Measurements from ENCODE around the gene BCKDHB. TPM values are rescaled to one million over a fixed set of nuclear protein-coding genes. Genes with fewer than 3 reads are reported as not detected.
A peak's percentile ranks its signal among the peaks of the same experiment; 100 is the strongest.

BCKDHB gene
- total and polyA plus RNA-seq, 12 donors, result 6.4 to 33.9 (median 18.9) TPM

GRCh38 chr6:80226699-80227098 is 120.2 kb downstream of the BCKDHB start:
- no peak overlapping the region for H3K4me3 ChIP-seq
- H3K36me3 ChIP-seq (replicated peaks in 1 of 2), result no peaks in the 10 kb centered on the region
- H3K27me3 ChIP-seq, result no peaks in the 10 kb centered on the region
- 69 to 77% (median 72%) methylated on average over 5 of the region's 5 CpGs for WGBS, 4 donors
- no peaks in the 10 kb centered on the region for H3K9me3 ChIP-seq (replicated peaks in 1 of 3)
- no peak for TF ChIP-seq POLR2A (IDR thresholded peaks at IDR 0.05)
- intact Hi-C loops (cut with DNase I), result no loop called here
- H3K4me1 ChIP-seq (replicated peaks in 1 of 2), result peaks cover 0 to 5% of the 10 kb centered on the region in 2 donors
- no peak overlapping the region for H3K27ac ChIP-seq
- DNase-seq, result peak; percentile 26 to 59 (median 54)

- Histone ChIP-seq H3K9me3 (replicated peaks in 1 of 3) (no peaks in the 10 kb centered on the region), H3K4me3 (no peak overlapping the region), H3K27me3 (no peaks in the 10 kb centered on the region), H3K36me3 (replicated peaks in 1 of 2) (no peaks in the 10 kb centered on the region), H3K4me1 (replicated peaks in 1 of 2) (peaks cover 0 to 5% of the 10 kb centered on the region in 2 donors), H3K27ac (no peak overlapping the region)
- WGBS, 4 donors, result 82 to 94% (median 86%) methylated on average over 2 of the region's 2 CpGs
- TF ChIP-seq POLR2A (IDR thresholded peaks at IDR 0.05), result no peak
- no peak for TF ChIP-seq CTCF (IDR thresholded peaks at IDR 0.05)
- intact Hi-C loops (cut with DNase I), result no loop called here
- no peak for DNase-seq
Measured at GRCh38 chr6:80227545-80228105, 121.2 kb downstream of the BCKDHB start.

- TF ChIP-seq POLR2A (IDR thresholded peaks at IDR 0.05) (no peak), CTCF (IDR thresholded peaks at IDR 0.05) (no peak)
- intact Hi-C loops (cut with DNase I), result no loop called here
- Histone ChIP-seq H3K36me3 (replicated peaks in 1 of 2) (no peaks in the 10 kb centered on the region), H3K27ac (no peak overlapping the region), H3K4me1 (replicated peaks in 1 of 2) (no peaks in the 10 kb centered on the region), H3K4me3 (no peak overlapping the region), H3K27me3 (no peaks in the 10 kb centered on the region), H3K9me3 (replicated peaks in 1 of 3) (no peaks in the 10 kb centered on the region)
- 84 to 90% (median 86%) methylated on average over 1 of the region's 1 CpG for WGBS, 4 donors
- no peak for DNase-seq
Measured at GRCh38 chr6:80233262-80233661, 126.8 kb downstream of the BCKDHB start.

- no peak for TF ChIP-seq POLR2A (IDR thresholded peaks at IDR 0.05)
- no peak for TF ChIP-seq CTCF (IDR thresholded peaks at IDR 0.05)
- Histone ChIP-seq H3K36me3 (replicated peaks in 1 of 2) (no peaks in the 10 kb centered on the region), H3K4me1 (replicated peaks in 1 of 2) (no peaks in the 10 kb centered on the region), H3K4me3 (no peak overlapping the region), H3K9me3 (replicated peaks in 1 of 3) (no peaks in the 10 kb centered on the region), H3K27ac (no peak overlapping the region), H3K27me3 (no peaks in the 10 kb centered on the region)
- intact Hi-C loops (cut with DNase I), result no loop called here
- no peak for DNase-seq
- WGBS, 4 donors, result 79 to 92% (median 91%) methylated on average over 5 of the region's 5 CpGs
Measured at GRCh38 chr6:80233958-80234357, 127.5 kb downstream of the BCKDHB start.

GRCh38 chr6:80234401-80234800 is 127.9 kb downstream of the BCKDHB start:
- no peaks in the 10 kb centered on the region for H3K4me1 ChIP-seq (replicated peaks in 1 of 2)
- intact Hi-C loops (cut with DNase I), result no loop called here
- no peak overlapping the region for H3K4me3 ChIP-seq
- 77 to 90% (median 83%) methylated on average over 2 of the region's 2 CpGs for WGBS, 4 donors
- H3K27me3 ChIP-seq, result no peaks in the 10 kb centered on the region
- H3K36me3 ChIP-seq (replicated peaks in 1 of 2), result no peaks in the 10 kb centered on the region
- no peak for DNase-seq
- no peaks in the 10 kb centered on the region for H3K9me3 ChIP-seq (replicated peaks in 1 of 3)
- TF ChIP-seq CTCF (IDR thresholded peaks at IDR 0.05) (no peak), POLR2A (IDR thresholded peaks at IDR 0.05) (no peak)
- no peak overlapping the region for H3K27ac ChIP-seq
